ENCODE data around the gene ID1.

DNA sequence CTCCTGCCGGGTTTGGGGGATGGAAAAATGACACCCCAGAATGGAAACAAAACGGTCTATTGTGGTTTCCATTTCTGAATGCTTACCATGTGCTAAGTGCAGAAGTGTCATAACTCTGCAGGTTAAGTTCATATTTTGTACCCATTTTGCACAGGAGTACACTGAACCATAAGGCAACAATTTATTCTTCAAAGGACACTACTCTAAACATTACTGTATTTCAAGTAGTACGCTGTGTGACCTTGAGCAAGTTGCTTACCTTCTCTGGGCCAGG lies 9.8 kb upstream of the ID1 start:
- TF ChIP-seq, protein P1, sequence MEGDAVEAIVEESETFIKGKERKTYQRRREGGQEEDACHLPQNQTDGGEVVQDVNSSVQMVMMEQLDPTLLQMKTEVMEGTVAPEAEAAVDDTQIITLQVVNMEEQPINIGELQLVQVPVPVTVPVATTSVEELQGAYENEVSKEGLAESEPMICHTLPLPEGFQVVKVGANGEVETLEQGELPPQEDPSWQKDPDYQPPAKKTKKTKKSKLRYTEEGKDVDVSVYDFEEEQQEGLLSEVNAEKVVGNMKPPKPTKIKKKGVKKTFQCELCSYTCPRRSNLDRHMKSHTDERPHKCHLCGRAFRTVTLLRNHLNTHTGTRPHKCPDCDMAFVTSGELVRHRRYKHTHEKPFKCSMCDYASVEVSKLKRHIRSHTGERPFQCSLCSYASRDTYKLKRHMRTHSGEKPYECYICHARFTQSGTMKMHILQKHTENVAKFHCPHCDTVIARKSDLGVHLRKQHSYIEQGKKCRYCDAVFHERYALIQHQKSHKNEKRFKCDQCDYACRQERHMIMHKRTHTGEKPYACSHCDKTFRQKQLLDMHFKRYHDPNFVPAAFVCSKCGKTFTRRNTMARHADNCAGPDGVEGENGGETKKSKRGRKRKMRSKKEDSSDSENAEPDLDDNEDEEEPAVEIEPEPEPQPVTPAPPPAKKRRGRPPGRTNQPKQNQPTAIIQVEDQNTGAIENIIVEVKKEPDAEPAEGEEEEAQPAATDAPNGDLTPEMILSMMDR (IDR thresholded peaks at IDR 0.05), result no peak
- TF ChIP-seq POLR2A (IDR thresholded peaks at IDR 0.05), result no peak
- TF ChIP-seq EP300 (IDR thresholded peaks at IDR 0.05), result no peak
